NCI-H748 (cell line): ENCODE results near the gene GOSR2.
A peak's percentile ranks its signal among the peaks of the same experiment; 100 is the strongest.

Source experiments
- DNase-seq: peaks from one replicate; lab custom pipeline; 2025; ENCODE audit not compliant: unreplicated experiment; lab: John Stamatoyannopoulos, UW

GOSR2 gene

DNA sequence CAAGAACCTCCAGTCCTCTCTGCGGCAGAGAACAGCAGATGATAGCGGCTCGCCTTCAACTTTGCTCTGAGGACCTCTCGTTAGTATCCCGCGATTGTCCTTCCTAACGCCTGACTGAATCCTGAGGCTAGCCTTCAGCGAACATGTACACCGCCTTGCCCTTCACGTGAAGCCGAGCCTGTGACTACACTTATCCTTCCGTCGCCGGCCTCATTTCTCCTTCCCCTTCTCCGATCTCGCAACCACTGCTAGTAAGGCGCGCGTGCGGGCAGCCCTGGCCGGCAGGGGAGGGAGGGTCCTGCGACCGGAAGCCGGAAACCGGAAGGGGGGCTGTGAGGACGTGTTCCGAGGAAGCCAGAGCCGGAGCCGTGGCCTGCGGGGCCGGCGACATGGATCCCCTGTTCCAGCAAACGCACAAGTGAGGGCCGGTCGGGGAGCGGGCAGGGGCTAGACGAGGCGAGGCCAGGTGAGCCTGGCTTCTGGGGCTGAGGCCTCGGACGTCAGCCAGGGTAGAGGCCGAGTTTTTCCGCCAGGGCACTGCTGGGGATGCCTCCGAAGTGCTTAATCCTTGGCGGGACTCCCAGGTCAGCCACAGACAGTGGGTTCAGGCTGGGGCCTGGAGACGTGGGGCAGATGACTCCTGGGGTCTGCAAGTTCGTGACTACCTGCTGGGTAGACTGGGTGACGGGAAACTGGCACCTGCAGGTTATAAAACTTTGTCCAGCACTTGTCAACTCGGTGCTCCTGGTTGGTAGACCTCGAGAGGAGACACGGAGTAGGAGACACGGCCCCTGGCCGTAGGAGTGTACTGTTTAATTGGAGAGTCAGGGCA lies at the start of gene GOSR2:
Gene GOSR2 (plus strand): TSS at position 357 of the 832 bp plus-strand sequence. CDS start 33 bp downstream, at position 390.
- DNase-seq: peak; percentile 95

DNA sequence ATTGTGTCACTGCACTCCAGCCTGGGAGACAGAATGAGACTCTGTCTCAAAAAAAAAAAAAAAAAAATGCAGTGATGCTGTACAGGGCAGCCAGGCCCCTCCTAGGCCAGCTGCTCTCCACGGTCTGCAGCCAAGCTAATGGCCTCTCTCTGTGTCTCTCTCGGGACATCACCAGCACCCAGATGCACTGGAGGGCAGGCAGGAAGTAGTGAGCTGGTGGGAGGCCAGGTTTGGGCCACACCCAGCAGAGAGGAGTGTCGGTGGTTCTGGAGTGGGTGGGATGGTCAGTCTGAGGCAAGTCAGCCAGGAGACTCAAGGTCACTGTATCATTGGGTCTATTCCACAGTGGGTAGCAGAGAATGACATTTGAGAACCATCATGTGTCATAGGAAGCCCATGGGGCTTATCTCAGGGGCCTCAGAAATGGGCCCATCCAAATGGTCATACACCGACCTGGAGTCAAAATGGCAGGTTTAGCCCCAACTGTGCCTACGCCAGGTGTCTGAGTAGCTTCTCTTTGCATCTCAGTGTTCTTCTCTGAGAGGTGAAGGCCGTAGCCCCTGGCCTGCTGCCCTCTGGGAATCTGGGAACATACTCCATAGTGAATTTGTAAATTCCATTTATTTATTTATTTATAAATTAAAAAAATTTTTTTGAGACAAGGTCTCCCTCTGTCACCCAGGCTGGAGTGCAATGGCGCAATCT lies 48.9 kb upstream of the GOSR2 start:
- no peak for DNase-seq

DNA sequence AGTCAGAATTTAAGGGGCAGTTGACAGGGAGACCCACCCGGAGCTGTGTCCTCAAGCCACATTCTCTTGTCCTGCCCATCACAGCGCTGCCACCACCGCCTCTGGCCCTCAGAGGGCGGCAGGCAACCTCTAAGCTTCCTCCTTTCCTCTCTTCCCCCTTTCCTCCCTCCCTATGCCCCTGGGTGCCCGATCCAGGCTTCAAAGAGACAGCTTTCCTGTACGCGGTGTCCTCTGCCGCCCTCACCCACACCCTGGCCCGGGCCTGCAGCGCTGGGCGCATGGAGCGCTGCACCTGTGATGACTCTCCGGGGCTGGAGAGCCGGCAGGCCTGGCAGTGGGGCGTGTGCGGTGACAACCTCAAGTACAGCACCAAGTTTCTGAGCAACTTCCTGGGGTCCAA lies 48.1 kb upstream of the GOSR2 start:
- no peak for DNase-seq

DNA sequence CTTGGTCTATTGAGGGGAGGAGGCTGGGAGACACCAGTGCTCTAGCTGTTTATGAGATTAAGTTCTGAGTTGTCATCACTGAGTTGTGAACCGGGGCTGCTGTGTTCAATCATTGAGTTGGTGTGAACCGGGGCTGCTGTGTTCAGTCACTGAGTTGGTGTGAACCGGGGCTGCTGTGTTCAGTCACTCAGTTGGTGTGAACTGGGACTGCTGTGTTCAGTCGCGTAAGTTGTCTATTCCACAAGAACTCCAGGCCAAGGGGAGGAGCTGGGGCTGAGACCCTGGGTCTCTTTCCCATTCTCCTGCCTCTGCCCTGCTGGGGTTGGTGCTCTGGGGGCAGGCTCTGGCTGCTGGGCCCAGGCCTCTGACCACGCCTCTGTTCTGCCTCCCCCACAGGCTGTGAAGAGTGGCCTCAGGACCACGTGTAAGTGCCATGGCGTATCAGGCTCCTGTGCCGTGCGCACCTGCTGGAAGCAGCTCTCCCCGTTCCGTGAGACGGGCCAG lies 47.1 kb upstream of the GOSR2 start:
- DNase-seq: no peak

DNA sequence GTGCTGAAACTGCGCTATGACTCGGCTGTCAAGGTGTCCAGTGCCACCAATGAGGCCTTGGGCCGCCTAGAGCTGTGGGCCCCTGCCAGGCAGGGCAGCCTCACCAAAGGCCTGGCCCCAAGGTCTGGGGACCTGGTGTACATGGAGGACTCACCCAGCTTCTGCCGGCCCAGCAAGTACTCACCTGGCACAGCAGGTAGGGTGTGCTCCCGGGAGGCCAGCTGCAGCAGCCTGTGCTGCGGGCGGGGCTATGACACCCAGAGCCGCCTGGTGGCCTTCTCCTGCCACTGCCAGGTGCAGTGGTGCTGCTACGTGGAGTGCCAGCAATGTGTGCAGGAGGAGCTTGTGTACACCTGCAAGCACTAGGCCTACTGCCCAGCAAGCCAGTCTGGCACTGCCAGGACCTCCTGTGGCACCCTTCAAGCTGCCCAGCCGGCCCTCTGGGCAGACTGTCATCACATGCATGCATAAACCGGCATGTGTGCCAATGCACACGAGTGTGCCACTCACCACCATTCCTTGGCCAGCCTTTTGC lies 46.5 kb upstream of the GOSR2 start:
- peak; percentile 50 for DNase-seq

DNA sequence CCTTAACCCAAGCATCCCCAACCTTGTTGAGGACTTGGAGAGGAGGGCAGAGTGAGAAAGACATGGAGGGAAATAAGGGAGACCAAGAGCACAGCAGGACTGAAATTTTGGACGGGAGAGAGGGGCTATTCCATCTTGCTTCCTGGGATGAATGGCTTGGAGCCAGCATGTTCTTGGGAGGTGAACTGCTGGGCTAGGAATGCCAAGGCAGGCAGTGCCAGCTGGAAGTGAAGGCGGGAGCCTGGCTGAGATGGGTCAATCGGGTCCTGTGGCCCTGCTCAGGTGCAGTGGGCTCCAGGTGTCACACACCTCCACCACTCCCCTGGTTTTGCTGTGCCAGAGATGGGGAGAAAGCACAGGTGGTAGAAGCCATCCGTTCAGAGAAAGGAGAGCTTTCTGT lies 46.0 kb upstream of the GOSR2 start:
- DNase-seq: no peak

DNA sequence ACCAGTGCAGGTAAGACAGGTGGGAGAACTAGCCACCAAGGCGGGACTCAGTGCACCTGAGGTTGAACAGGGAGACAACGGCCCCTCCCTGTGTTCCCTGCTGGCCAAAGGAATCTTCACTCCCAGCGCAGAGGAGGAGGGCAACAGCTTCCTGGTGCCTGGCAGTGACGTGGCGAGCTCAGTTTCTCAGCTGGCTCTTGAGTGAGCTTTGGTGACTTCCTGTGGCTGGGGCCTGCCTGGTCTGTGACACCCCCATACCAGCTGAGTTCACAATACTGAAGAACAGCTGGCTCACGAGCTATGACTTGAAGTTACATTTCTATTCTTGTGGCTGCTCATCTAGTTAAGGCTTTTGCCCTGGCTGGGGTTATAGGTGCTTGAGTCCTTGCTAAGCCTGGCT lies 45.5 kb upstream of the GOSR2 start:
- DNase-seq: no peak

DNA sequence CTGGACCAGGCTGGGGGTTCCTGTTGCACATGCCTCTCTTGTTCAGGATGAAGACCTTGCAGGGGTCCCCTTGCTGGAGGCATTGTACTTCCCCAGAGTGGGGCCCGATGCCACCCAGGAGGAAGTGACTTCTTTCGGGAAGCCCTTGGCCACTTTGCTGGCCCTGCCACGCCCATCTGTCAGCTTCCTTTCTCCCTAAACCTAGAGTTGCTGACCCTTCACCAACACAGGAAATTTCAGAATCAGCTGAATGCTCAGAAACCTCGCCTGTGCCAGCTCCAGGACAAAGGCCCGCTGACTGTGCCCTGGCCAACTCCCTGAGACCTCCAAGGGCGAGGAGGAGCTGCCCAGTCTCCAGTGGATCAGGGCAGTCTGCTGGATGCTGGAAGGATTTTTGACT lies 44.9 kb upstream of the GOSR2 start:
- DNase-seq: no peak

DNA sequence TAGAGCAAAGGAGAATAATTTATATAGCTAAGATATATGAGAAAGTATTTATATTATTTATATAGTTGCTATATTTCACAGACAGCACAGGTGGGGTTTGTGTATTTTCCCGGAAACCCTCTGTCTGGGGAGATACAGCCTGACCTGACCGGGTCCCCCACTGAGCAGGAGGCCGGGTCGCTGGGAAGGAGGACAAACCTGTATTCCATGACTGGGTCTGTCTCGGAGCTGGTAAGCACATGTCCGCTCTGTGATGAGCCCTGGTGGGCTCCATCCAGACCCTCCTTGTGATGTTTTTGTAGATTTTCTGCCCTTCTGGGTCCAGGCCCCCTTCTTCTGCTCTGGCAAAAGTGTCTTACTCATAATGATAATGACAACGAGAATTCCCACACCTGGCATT lies 43.9 kb upstream of the GOSR2 start:
- no peak for DNase-seq

DNA sequence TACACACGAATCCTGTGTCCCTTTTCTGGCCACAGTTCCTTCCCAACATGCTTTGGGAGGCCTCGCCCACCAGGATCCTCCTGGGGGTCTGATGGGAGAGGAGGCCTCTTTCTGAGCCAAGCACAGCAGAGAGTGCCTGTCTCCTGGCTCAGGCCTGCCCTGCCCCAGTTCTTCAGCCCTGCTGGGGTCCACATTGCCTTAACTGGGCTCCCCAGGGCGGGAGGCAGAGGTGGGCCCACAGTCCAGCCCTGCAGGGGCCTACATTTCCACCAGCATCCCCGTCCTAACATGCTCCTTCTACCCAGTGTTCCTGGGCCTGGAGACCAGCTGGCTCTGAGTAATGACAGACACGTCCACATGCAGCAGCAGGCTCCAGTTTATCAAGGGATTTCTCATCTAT lies 41.9 kb upstream of the GOSR2 start:
- no peak for DNase-seq

DNA sequence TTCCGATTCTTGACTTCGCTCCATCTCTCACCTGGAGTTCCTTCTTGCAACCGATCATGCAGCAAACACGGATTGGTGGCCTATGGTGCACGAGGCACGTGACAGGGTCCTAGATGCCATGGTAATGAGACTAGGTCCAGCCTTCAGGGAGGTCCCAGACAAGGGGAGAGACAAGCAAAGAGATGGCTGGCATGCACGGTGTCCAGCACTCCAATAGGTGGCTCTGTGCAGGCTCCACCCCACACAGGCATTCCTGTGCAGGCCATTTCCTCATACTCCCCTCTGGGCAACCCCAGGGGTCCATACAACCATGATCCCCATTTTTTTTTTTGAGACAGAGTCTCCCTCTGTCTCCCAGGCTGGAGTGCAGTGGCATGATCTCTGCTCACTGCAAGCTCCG lies 40.3 kb upstream of the GOSR2 start:
- no peak for DNase-seq

DNA sequence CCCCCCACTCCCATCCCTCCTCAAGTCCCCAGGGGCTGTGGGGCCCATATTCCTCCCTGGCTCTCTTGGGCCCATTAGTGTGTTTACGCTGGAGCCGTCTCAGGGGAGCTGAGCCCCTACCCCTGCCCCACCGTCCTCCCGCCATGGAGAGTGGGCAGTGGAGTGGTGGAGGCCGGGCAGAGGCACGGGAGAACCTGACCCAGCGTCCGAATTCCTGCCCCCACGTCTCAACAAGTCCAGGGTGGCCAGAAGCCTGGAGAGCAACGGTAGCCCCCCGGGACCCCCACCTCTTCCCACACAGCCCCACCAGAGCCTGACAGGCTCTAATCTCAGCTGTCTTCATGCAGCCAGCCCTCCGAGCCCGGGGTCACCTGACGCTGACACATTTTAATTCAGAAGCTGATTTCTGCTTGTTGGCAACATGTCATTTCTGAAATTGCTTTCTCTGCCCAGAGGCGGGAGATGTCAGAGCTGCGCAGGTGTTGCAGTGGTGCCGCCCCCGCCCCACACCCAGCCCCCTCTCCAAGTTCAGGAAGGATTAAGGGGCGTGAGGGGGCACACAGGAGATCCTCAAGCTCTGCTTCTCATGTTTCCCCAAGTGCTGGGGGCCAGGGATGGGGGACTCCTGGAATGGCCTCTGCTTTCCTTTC lies 39.0 kb upstream of the GOSR2 start:
- DNase-seq: no peak

DNA sequence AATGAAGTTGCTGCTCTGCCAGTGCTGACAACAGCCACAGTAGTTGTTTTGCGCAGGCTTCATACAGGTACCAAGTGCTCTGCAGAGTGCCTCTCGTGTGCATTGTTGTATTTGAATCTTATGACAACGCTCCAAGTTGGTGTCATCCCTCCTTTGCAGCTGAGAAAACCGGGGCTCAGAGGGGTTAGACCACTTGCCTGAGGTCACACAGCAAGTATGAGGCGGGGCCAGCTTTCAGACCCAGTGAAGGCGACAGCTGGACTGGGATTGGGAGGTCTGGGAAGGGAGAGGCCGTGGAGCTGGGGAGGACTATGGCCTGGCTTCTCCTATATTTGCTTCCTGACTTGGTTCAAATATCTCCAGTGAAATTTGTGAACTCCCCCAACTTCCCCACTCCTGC lies 38.4 kb upstream of the GOSR2 start:
- DNase-seq: no peak

DNA sequence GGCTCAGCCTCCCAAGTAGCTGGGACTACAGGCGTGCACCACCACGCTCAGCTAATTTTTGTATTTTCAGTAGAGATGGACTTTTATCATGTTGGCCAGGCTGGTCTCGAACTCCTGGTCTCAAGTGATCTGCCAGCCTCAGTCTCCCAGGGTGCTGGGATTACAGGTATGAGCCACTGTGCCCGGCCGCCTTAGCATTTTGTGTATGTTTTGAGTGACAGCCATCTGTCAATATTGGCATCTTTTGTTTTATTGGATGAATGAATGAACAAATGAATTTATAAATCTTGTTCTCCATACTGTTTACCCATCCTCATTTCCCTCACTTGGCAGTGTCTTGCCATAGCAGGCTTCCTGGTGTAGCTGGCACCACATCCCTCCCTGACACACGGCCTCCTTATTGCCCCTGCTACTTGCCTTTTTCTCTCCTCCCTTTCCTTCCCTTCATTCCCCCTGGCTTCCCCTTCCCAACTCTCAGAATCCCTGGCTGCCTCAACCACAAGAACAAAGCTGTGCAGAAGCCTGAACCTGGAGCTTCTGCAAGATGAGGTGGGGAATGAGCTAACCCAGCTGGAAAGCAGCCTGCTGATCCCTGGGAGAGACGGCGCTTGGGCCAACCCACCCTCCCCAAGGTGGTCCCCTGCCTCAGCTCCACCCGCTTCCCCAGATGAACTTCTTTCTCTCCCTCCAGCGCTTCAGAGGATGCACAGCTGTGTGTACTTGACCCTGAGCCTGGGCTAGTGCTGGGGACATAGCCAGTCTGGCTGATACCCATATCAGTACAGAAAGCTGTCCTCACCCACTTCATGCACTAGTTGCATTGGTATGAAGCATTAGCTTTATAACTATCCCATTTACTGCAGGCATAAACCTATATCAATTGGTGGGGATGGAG lies 37.3 kb upstream of the GOSR2 start:
- DNase-seq: no peak

DNA sequence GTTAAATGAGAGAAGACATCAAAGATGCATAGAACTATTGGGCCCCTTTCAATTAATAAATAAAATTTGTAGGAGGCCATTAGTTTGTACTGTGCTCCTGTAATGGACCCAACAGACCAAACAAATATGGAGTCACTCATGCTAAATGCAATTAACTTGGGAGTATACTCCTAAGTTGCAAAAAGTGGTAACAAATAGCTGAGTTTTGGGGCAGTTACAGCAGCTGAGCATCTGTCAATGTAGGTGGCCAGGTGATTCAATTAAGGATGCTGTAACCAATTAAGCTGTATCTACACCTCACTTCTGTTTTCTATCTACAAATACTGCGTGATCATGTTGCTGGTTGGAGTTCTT lies 36.7 kb upstream of the GOSR2 start:
- no peak for DNase-seq

DNA sequence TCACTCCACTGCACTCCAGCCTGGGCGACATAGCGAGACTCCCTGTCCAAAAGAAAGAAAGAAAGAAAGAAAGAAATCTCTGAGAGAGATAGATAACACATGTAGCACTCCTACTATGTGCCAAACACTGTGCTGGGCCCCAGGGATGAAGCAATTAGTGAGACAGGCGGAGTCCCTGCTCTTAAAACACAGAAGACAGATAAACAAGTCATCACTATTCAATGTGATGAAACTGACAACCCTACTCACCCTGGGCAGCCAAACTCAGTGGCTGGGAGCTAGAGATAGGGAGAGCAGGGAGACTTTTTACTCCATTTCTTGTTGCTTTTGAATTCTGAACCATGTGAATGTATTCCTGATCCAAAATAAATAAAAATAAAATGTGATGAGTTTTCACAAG lies 35.2 kb upstream of the GOSR2 start:
- DNase-seq: no peak

DNA sequence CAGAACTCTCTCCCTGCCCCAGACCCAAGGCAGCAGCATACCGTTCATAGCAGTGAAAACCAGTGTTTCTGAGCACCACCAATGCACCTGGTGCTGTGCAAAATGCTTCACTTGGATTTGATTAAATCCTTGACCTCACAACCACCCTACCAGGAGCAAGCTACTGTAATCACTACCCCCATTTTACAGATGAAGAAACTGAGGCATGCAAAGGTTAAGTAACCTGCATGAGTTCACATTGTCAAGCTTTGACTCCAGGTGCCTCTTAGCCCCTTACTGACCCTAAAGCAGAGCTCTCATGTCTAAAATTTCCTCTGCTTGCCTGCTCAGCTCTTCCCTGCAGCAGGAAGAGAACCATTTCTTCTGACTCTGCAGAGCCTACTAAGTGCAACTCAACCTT lies 34.2 kb upstream of the GOSR2 start:
- no peak for DNase-seq

DNA sequence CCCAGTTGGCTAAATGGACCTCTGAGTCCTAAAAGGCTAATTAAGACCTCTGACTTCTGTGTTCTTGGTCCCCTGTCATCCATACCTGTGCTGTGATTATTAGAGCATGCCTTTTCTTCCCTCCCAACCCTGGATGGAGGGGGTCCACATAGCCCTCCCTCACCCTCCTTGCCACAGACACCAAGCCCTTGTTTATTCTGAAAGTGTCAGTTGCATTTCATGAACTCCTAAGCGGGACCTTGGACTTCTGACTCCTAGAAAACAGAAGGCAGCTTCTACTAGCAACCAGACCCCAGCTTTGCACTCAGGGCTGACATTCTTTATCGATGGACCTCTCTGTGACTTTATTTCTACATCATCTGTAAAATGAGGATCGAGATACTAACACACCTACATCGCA lies 33.4 kb upstream of the GOSR2 start:
- DNase-seq: no peak

DNA sequence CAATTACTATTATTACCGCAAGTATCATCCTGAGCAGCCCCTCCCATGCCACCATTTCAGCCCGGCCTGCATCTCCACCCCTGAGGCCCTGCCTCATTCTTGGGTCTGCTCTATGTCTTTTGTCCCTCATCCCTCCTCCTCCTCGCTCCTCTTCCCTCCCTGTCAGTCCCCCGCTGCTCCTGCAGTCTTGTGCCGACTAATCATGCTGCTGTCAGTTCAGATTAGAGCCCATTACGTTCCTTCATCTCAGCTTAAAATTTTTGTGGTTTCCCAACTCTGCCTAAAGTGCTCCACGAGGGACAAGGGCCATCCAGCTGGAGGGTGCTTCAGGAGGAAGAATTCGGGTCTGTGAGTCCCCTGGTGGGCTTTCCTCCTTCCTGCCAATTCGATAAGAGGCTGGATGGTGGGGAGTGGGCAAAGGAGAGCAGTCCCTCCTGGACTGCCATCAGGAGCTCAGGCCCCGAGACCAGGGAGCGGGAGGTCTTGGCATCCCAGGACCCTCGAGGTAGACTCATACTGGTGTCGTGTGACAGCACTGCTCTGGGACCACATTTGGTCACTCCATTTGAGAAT lies 32.9 kb upstream of the GOSR2 start:
- DNase-seq: no peak

DNA sequence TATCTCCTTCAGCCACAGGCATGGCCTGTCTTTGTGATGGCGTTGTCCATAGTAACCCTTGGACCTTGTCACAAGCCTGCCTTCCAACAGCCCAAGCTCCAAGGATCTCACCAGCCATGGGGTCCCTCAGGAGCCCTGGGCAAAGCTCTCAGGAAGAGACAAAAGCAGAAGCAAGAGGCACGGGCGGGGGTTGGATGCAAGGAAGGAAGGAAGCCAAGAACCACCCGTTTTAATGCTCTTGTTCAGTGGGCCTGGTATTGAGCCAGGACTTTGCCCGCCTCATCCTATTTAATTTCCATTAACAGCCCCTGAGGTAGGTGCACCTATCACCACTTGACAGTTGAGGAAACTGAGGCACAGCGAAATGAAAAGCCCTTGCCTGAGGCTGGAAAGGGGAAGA lies 32.3 kb upstream of the GOSR2 start:
- no peak for DNase-seq
